HG03095 (cell line): Measurements from ENCODE around the gene AFAP1L1.

Experiments used
- ATAC-seq: cut with Tn5 transposase; IDR thresholded peaks from one replicate; pipeline ENCODE4 v1.9.1; 2021; ENCODE audit warnings: moderate library complexity; ENCODE audit not compliant: unreplicated experiment

AFAP1L1 gene

GRCh38 chr5:149271716-149272563, at the start of gene AFAP1L1:
AFAP1L1 (plus strand) TSS chr5:149271859; CDS start chr5:149271969, 110 bp downstream.
- no peak for ATAC-seq

DNA sequence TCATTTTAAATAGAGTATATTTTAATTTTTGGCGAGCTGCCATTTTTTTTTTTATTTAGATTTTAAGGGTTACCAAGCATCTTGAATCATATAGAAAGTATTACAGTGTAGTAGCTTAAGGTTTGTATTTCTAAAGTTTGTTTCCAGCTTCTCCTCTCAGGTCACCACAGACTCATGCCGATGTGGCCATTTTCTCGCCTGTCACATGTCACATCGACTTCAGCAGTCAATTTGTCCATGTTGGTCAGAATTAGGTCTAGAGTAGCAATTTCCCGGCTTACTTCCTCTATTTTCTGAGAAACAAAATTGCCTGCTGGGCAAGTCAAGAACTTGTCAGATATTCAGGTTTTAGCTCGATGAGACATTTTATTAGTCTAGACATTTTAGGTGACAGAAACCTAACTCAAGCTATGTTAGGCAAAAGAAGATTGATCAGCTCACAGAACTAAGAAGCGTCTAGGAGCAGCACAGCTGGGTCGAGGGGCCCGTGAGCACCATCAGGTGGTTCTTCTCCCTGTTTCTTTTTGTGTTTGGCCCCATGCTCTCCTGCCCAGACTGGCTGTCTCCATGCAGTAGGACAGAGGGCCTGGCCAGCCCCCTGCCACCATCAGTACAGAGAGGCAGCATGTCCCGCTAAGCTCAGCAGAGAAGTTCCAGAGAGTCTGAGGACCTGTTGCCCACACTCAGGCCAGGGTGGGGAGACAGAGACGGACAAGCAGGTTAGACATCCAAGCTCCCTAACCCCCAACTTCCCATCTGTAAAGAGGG, 48.4 kb upstream of the AFAP1L1 start:
- ATAC-seq: no peak

GRCh38 chr5:149224282-149224681, 47.4 kb upstream of the AFAP1L1 start:
- no peak for ATAC-seq

DNA sequence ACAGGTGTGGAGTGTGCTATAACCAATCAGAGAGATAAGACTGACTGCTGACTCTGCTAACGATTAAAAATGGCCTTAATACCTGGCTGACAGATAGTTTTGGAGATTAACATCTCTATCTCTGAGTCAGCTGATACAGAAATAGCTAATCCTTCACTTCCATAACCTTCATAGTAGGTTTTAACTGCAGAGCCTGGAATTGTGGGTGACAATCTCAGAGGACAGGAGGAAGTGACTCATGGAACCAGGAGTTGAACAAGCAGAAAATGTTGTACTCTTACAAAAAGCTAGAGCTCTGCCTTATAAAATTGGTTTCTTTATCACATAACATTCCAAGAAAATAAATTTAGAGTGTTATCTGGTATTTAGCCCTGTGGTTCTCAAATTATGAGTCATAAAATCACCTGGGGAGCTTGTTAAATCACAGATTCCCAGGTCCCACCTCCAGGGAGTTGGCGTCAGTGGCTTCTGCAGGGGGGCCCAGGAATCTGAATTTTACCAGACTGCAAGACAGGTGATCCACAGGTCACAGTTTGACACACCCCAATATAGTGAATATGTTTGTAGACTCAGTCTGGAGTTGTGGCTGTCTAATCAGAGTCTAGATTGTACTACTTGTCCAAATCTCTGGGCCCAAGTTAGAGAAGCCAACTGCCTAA, 44.4 kb upstream of the AFAP1L1 start:
- ATAC-seq: no peak

GRCh38 chr5:149228618-149229297, 42.9 kb upstream of the AFAP1L1 start:
- no peak for ATAC-seq

DNA sequence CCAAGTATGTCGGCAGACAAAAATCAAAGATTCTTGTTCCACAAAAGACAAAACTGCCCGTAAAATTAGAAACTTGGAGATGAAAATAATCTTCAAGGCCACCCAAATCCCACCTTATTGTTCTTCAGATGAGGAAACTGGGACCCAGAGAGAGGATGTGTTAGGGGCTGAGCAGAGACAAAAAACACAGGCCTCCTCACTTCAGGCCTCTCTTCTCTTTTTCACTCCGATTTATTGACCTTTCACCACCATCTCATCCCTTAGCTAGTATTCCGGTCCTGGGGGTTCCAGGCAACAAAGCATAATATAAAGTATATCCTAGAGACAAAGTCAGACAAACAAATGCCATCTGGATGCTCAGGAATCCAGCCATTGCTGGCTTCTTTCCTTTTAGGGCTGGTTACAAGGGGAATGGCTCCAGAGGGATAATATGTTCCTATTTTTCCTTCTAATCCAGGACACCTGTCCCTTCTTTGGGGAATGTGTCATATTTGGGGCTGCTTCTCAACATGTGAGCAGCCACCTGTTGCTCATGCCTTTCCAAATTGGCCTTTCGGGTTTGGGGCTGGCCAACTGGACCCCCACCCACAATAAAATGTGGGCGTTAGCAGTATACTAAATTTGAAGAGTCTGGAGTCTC, 42.2 kb upstream of the AFAP1L1 start:
- no peak for ATAC-seq

GRCh38 chr5:149235841-149236240, 35.8 kb upstream of the AFAP1L1 start:
- ATAC-seq: no peak

GRCh38 chr5:149237662-149238061, 34.0 kb upstream of the AFAP1L1 start:
- no peak for ATAC-seq

- no peak for ATAC-seq
Observed at GRCh38 chr5:149238540-149238939, 33.1 kb upstream of the AFAP1L1 start.

GRCh38 chr5:149239917-149240316, 31.7 kb upstream of the AFAP1L1 start:
- ATAC-seq: no peak

- no peak for ATAC-seq
Observed at GRCh38 chr5:149240354-149240998, 31.2 kb upstream of the AFAP1L1 start.

GRCh38 chr5:149242339-149242738, 29.3 kb upstream of the AFAP1L1 start:
- no peak for ATAC-seq

DNA sequence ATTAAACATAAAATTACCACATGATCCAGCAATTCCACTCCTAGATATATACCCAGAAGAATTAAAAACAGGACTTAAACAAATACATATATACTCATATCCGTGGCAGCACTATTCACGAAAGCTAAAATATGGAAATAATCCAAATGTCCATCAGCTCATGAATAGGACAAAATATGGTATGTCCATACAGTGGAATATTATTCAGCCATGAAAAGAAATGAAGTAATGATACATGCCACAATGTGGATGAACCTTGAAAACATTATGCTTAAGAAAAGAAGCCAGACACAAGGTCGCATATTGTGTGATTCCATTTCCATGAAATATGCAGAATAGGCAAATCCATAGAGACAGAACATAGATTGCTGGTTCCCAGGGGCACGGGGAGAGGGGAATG, 24.8 kb upstream of the AFAP1L1 start:
- no peak for ATAC-seq

DNA sequence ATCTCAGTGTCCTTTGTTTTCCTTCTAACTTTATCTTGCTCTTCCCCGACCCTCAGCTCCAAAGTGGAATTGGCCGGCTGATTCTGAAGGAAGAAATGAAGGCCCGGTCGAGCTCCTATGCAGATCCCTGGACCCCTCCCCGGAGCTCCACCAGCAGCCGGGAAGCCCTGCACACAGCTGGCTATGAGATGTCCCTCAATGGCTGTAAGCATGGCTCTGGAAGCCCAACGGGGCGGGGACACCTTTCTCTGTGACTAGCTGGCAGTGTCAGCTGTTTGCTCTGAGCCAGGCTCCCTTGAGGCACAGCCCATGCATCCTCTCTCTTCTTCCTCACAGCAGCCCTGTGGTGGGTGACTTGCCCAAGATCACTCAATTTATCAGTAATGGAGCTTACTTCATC, 23.9 kb upstream of the AFAP1L1 start:
- ATAC-seq: no peak

- no peak for ATAC-seq
Observed at GRCh38 chr5:149251546-149251945, 20.1 kb upstream of the AFAP1L1 start.

- ATAC-seq: no peak
Observed at GRCh38 chr5:149254506-149254905, 17.2 kb upstream of the AFAP1L1 start.

- no peak for ATAC-seq
Observed at GRCh38 chr5:149256451-149256850, 15.2 kb upstream of the AFAP1L1 start.

DNA sequence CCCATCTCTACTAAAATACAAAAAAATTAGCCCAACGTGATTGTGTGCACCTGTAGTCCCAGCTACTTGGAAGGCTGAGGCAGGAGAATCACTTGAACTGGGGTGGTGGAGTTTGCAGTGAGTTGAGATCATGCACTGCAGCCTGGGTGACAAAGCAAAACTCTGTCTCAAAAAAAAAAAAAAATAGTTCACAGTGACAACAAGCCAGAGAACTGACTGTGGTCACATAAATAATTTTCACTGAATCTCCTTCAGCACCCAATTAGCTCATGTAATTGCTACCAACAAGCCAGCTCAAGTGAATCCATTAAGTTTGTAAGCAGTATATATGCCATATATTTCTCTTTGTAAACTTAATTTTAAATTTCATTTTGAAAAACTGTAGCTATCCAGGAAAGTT, 14.5 kb upstream of the AFAP1L1 start:
- ATAC-seq: no peak

DNA sequence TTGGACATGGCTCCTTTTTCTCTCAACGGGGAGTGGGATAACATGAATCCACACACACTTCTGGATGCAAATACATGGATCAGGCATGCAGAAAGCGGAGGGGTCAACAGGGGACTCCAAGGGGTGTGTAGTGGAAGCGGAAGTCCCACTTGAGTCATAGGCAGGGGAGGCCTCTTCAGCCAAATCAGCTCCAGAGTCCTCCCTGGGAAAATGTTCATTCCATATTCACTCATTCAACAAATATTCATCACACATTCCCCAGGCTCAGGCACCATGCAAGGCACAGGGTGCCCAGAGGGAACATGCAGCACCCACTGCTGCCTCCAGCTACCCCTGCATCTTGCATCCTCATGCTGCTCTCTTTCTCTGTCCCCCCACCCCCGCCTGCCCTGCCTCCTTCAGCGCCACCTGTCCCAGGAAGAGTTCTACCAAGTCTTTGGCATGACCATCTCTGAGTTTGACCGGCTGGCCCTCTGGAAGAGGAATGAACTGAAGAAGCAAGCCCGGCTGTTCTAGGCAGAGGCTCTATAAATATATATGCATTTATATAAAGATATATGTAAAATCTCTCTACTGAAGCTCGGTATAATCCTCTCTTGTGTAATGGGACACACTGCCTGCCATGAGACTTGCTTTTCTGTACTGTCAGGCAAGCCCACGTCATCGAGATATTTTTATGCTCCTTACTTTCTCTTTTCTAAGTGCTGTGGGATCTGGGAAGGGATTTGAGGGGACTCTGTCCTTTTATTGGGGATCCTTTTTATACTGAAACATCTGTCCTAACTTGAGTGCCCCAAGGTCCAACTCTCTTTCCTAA, 13.6 kb upstream of the AFAP1L1 start:
- no peak for ATAC-seq
